ENCODE measurements around the gene UCHL1. TPM values are rescaled to one million over a fixed set of nuclear protein-coding genes. Genes with fewer than 3 reads are reported as not detected.

UCHL1 gene
- total and polyA plus RNA-seq, 2 of the 13 experiments (the other 11 are each of a cell fraction or from before 2014, with no cell fraction given) = not detected

DNA sequence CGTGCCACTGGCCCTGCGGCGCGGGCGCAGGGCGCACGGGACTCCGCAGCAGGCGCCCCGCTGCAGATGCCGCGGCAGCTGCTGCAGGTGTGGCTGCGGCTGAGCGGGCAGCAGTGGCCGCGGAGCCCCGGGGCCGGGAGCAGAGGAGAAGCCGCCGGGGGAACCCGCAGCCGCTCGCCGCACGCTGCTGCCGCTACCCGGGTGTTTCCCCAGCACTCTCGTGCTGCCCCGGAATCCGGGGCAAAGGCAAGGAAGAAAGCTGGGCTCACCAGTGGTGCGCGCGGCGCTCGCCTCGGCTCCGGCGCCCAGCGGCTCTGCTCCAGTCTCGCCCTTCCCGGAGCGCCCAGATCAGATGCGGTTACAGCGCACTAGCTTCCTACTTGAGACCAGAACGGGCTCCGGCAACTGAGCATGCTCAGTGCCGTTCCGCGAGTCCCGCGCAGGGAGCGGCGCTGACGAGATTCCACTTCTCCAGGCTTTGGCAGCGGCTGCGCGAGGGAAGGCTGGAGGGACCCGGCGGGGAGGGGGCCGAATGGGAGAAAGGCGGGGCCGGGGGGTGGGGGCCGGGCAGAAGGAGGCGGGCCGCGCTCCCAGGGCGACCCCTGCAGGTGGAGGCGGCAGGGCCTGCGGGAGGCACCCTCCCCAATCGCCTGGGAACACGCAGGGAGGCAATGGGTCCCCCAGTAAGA lies 42.4 kb upstream of the UCHL1 start, which contains the start of gene APBB2 (continued):
- TF ChIP-seq NR2C2 (CRISPR knock-in tag; IDR thresholded peaks at IDR 0.05; ENCODE audit: borderline replicate concordance) = 0 out of 2 replicates have a peak, but pooled peaks have one; percentile 43
- no peak for TF ChIP-seq PHF5A (CRISPR knock-in tag; IDR thresholded peaks at IDR 0.05; ENCODE audit: low read depth, unreplicated experiment)
- TF ChIP-seq ZNF251 (CRISPR knock-in tag; IDR thresholded peaks at IDR 0.05) = no peak
- no peak for TF ChIP-seq GTF3A (CRISPR knock-in tag; conservative IDR thresholded peaks at IDR 0.05)
- no peak for TF ChIP-seq ZNF12 (CRISPR knock-in tag; IDR thresholded peaks at IDR 0.05)
- 0 out of 2 replicates have a peak, but pooled peaks have one; percentile 33 for TF ChIP-seq PRMT3 (CRISPR knock-in tag; IDR thresholded peaks at IDR 0.05; ENCODE audit: borderline replicate concordance, low read depth)
- no peak for TF ChIP-seq ZNF205 (CRISPR knock-in tag; IDR thresholded peaks at IDR 0.05)
- TF ChIP-seq, protein P1, sequence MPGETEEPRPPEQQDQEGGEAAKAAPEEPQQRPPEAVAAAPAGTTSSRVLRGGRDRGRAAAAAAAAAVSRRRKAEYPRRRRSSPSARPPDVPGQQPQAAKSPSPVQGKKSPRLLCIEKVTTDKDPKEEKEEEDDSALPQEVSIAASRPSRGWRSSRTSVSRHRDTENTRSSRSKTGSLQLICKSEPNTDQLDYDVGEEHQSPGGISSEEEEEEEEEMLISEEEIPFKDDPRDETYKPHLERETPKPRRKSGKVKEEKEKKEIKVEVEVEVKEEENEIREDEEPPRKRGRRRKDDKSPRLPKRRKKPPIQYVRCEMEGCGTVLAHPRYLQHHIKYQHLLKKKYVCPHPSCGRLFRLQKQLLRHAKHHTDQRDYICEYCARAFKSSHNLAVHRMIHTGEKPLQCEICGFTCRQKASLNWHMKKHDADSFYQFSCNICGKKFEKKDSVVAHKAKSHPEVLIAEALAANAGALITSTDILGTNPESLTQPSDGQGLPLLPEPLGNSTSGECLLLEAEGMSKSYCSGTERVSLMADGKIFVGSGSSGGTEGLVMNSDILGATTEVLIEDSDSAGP (CRISPR knock-in tag; IDR thresholded peaks at IDR 0.05; ENCODE audit: borderline replicate concordance) = peak; percentile 29; the same call in 1 of the 2 replicates
- TF ChIP-seq SIX4 (CRISPR knock-in tag; IDR thresholded peaks at IDR 0.05) = no peak
- TF ChIP-seq, protein P2, sequence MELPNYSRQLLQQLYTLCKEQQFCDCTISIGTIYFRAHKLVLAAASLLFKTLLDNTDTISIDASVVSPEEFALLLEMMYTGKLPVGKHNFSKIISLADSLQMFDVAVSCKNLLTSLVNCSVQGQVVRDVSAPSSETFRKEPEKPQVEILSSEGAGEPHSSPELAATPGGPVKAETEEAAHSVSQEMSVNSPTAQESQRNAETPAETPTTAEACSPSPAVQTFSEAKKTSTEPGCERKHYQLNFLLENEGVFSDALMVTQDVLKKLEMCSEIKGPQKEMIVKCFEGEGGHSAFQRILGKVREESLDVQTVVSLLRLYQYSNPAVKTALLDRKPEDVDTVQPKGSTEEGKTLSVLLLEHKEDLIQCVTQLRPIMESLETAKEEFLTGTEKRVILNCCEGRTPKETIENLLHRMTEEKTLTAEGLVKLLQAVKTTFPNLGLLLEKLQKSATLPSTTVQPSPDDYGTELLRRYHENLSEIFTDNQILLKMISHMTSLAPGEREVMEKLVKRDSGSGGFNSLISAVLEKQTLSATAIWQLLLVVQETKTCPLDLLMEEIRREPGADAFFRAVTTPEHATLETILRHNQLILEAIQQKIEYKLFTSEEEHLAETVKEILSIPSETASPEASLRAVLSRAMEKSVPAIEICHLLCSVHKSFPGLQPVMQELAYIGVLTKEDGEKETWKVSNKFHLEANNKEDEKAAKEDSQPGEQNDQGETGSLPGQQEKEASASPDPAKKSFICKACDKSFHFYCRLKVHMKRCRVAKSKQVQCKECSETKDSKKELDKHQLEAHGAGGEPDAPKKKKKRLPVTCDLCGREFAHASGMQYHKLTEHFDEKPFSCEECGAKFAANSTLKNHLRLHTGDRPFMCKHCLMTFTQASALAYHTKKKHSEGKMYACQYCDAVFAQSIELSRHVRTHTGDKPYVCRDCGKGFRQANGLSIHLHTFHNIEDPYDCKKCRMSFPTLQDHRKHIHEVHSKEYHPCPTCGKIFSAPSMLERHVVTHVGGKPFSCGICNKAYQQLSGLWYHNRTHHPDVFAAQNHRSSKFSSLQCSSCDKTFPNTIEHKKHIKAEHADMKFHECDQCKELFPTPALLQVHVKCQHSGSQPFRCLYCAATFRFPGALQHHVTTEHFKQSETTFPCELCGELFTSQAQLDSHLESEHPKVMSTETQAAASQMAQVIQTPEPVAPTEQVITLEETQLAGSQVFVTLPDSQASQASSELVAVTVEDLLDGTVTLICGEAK (IDR thresholded peaks at IDR 0.05) = no peak
- TF ChIP-seq, protein P2 (CRISPR knock-in tag; IDR thresholded peaks at IDR 0.05) = no peak
- TF ChIP-seq KDM4B (CRISPR knock-in tag; IDR thresholded peaks at IDR 0.05) = peak; percentile 43; the same call in 1 of the 2 replicates
- TF ChIP-seq, protein P3, sequence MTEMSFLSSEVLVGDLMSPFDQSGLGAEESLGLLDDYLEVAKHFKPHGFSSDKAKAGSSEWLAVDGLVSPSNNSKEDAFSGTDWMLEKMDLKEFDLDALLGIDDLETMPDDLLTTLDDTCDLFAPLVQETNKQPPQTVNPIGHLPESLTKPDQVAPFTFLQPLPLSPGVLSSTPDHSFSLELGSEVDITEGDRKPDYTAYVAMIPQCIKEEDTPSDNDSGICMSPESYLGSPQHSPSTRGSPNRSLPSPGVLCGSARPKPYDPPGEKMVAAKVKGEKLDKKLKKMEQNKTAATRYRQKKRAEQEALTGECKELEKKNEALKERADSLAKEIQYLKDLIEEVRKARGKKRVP (CRISPR knock-in tag; IDR thresholded peaks at IDR 0.05) = peak in 1 of 2 experiments; percentile 81; a peak in 2 of 4 replicates
- peak; percentile 59; the same call in 1 of the 2 replicates for TF ChIP-seq ZNF124 (CRISPR knock-in tag; IDR thresholded peaks at IDR 0.05)
- TF ChIP-seq, protein P4, sequence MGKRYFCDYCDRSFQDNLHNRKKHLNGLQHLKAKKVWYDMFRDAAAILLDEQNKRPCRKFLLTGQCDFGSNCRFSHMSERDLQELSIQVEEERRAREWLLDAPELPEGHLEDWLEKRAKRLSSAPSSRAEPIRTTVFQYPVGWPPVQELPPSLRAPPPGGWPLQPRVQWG (CRISPR knock-in tag; IDR thresholded peaks at IDR 0.05; ENCODE audit: borderline replicate concordance, low read depth) = no peak
- TF ChIP-seq ZNF569 (CRISPR knock-in tag; IDR thresholded peaks at IDR 0.05; ENCODE audit: borderline replicate concordance) = no peak
- TF ChIP-seq ZNF282 (IDR thresholded peaks at IDR 0.05; ENCODE audit: partially characterized antibody) = no peak
